GM21515 (cell line): Measurements from ENCODE around the gene VPS37D.
A peak's percentile ranks its signal among the peaks of the same experiment; 100 is the strongest.
"Not testable (repeated sequence)": the region's sequence is repeated elsewhere in the genome, so short reads cannot be mapped to it uniquely, and the experiment has no call there.

Source experiments
- ATAC-seq: cut with Tn5 transposase; IDR thresholded peaks from one replicate; pipeline ENCODE4 v1.9.1; 2021; ENCODE audit not compliant: unreplicated experiment

Gene VPS37D

GRCh38 chr7:73645643-73646174 lies 21.9 kb upstream of the VPS37D start:
- ATAC-seq: no peak

- no peak for ATAC-seq
These were observed 20.6 kb upstream of the VPS37D start for GRCh38 chr7:73646785-73647724.

- no peak for ATAC-seq
These were observed 19.7 kb upstream of the VPS37D start for GRCh38 chr7:73647725-73648592.

- no peak for ATAC-seq
These were observed 18.9 kb upstream of the VPS37D start for GRCh38 chr7:73648593-73649332.

- ATAC-seq: no peak
These were observed 18.1 kb upstream of the VPS37D start for GRCh38 chr7:73649576-73649975.

DNA sequence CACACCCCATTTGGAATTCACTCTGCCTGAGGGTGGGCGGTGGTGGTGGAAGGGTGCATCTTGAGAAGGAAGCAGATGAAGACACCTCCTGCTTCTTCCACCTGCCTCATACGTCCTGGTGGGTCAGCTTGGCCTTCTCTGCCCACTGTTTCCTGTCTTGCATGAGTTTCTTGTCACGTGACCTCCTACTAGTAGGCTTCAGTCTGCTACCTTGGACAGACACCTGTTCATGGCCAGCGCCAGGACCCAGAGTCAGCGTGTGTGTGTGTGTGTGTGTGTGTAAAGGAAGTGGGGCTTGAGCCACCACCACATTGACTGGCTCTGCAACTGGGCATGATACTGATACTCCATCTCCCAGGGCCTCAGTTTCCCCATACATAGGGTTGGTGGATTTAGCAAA lies 17.1 kb upstream of the VPS37D start:
- ATAC-seq: no peak

GRCh38 chr7:73652541-73652949 lies 15.1 kb upstream of the VPS37D start:
- ATAC-seq: no peak

DNA sequence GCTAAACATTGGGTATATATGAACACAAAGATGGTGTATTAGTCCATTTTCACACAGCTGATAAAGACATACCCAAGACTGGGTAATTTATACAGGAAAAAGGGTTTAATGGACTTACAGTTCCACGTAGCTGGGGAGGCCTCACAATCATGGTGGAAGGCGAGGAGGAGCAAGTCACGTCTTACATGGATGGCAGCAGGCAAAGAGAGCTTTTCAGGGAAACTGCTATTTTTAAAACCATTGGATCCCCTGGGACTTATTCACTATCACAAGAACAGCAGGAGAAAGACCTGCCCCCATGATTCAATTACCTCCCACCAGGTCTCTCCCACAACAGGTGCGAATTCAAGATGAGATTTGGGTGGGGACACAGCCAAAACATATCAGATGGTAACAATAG lies 12.3 kb upstream of the VPS37D start:
- not testable (repeated sequence) for ATAC-seq

- no peak for ATAC-seq
These were observed 7.6 kb upstream of the VPS37D start for GRCh38 chr7:73659983-73660382.

- not testable (repeated sequence) for ATAC-seq
These were observed 7.0 kb upstream of the VPS37D start for GRCh38 chr7:73660594-73660993.

- ATAC-seq: no peak
These were observed 4.6 kb upstream of the VPS37D start for GRCh38 chr7:73663033-73663432.

DNA sequence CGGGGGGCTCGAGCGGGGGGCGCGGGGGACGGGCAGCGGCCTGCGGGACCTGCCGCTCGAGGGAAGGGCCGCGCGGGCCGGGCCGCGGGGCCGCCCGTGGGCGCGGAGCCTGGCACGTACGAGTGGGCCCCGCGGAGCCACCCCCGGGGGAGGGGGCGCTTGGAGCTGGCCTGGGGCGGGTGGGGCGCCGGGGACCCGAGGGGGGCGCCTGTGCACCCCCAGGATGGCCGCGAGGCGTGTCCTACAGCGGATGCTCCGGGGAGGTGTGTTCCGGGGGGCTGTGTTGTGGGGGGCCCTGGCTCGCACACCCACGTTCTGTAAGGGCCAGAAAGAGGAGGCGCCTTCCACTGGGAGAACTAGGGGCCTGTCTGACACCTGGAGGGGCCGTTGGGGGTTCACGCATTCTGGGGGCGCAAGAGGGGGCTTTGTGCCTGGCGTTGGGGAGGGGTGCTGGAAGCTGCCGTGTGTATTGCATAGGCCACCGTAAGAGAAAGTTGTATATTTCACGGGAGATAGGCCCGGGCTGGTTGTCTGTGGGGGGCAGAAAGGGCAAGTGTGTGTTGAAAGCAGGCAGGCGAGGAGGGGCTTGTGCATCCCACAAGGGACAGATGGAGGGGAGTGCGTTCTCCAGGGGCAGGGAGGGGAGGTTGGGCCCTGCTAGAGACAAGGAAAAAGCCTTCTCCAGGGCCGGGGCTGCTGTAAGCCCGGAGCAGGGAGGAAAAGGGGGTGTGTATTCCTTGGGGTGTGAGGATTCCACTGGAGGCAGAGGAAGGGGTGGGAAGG lies 663 bp downstream of the VPS37D start:
- peak; percentile 5 for ATAC-seq

DNA sequence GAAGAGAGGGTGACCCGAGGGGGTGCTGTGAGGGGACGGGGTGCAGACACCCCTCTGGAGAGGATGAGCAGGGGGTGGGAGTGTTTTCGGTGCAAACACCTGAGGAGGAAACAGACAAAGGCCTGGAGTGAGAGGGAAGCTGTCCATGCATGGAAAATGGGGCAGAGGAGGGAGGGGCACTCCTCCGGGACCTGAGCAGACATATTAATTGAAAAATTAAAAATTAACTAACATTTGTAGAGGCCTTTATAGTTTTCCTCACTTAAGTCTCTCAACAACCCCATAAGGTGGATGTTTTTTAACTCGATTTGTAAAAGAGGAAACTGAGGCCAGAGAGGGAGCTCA lies 1.2 kb downstream of the VPS37D start:
- no peak for ATAC-seq

DNA sequence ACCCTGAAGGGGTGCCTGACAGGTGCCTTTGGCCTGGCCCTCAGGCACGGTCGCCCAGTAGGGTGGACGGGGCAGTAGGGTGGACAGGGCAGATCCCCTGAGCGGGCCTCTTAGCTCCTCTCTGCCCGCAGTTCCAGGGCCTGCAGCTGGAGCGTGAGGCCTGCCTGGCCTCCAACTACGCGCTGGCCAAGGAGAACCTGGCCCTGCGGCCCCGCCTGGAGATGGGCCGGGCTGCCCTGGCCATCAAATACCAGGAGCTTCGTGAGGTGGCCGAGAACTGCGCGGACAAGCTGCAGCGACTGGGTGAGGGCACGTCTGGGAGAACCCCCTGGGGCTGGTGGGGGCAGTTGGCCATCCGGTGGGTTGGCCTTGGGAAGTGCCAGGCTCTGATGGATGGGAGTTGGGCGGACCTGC lies 1.7 kb downstream of the VPS37D start:
- no peak for ATAC-seq

DNA sequence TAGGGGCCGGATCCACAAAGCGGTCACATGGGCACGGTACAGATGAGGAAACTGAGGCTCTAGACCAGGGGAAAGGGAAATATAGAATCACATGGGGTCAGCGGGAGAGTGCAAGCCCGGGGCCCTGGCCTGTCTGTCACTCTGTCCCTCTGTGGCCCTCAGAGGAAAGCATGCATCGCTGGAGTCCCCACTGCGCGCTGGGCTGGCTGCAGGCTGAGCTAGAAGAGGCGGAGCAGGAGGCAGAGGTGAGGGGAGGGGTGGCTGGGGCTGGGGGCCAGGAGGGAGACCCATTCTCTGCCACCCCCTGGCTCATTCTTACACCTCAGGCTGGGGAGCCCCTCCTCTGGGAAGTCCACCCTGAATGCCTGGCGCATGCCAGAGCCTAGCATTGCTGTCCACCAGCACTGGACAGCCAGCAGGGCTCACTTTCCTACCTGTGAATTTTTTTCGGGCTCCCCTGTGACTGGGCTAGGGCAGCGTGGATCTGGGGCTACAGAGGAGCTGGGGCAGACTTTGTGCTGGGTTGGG lies 2.3 kb downstream of the VPS37D start:
- no peak for ATAC-seq

- no peak for ATAC-seq
These were observed 3.7 kb downstream of the VPS37D start for GRCh38 chr7:73671322-73671661.

- no peak for ATAC-seq
These were observed 4.3 kb downstream of the VPS37D start for GRCh38 chr7:73671857-73672445.

GRCh38 chr7:73674468-73675124 lies 7.0 kb downstream of the VPS37D start:
- no peak for ATAC-seq

- not testable (repeated sequence) for ATAC-seq
These were observed 8.4 kb downstream of the VPS37D start for GRCh38 chr7:73676062-73676461.
